ENCODE data around the gene CD7. TPM values are rescaled to one million over a fixed set of nuclear protein-coding genes. Genes with fewer than 3 reads are reported as not detected.
"Not testable (repeated sequence)": the region's sequence is repeated elsewhere in the genome, so short reads cannot be mapped to it uniquely, and the experiment has no call there.

The CD7 gene
- total RNA-seq, 1 donor from 2014 or later: not detected

- Mint-ChIP-seq H3K27ac (ENCODE audit: unreplicated experiment) (no peak overlapping the region), H3K4me3 (ENCODE audit: unreplicated experiment) (no peak overlapping the region), H3K27me3 (ENCODE audit: low read depth) (peaks cover 17% of the 10 kb centered on the region), H3K36me3 (ENCODE audit: low read depth) (no peaks in the 10 kb centered on the region), H3K4me1 (ENCODE audit: low read depth) (peaks cover 2% of the 10 kb centered on the region), H3K9me3 (ENCODE audit: low read depth) (no peaks in the 10 kb centered on the region)
- DNase-seq (ENCODE audit: low spot score): no peak
- TF ChIP-seq CTCF (IDR thresholded peaks at IDR 0.05): no peak
These were observed 31.5 kb upstream of the CD7 start for GRCh38 chr17:82348866-82349265.

GRCh38 chr17:82348434-82348833 lies 31.0 kb upstream of the CD7 start:
- Mint-ChIP-seq H3K9me3 (ENCODE audit: low read depth) (no peaks in the 10 kb centered on the region), H3K36me3 (ENCODE audit: low read depth) (no peaks in the 10 kb centered on the region), H3K4me1 (ENCODE audit: low read depth) (peaks cover 2% of the 10 kb centered on the region), H3K27me3 (ENCODE audit: low read depth) (peaks cover 17% of the 10 kb centered on the region), H3K4me3 (ENCODE audit: unreplicated experiment) (no peak overlapping the region), H3K27ac (ENCODE audit: unreplicated experiment) (no peak overlapping the region)
- no peak for DNase-seq (ENCODE audit: low spot score)
- no peak for TF ChIP-seq CTCF (IDR thresholded peaks at IDR 0.05)

- H3K27me3 Mint-ChIP-seq (ENCODE audit: low read depth): peaks cover 19% of the 10 kb centered on the region
- not testable (repeated sequence) for H3K9me3 Mint-ChIP-seq (ENCODE audit: low read depth)
These were observed 30.6 kb upstream of the CD7 start for GRCh38 chr17:82347994-82348393.

GRCh38 chr17:82346342-82347300 lies 29.2 kb upstream of the CD7 start:
- Mint-ChIP-seq H3K4me3 (ENCODE audit: unreplicated experiment) (no peak overlapping the region), H3K36me3 (ENCODE audit: low read depth) (no peaks in the 10 kb centered on the region), H3K4me1 (ENCODE audit: low read depth) (no peaks in the 10 kb centered on the region), H3K27me3 (ENCODE audit: low read depth) (peaks cover 23% of the 10 kb centered on the region), H3K9me3 (ENCODE audit: low read depth) (no peaks in the 10 kb centered on the region), H3K27ac (ENCODE audit: unreplicated experiment) (no peak overlapping the region)
- no peak for DNase-seq (ENCODE audit: low spot score)
- TF ChIP-seq CTCF (IDR thresholded peaks at IDR 0.05): no peak

More at GRCh38 chr17:82347994-82348393, 30.6 kb upstream of the CD7 start:
- H3K36me3 Mint-ChIP-seq (ENCODE audit: low read depth); H3K4me1 Mint-ChIP-seq (ENCODE audit: low read depth); DNase-seq (ENCODE audit: low spot score); H3K27ac Mint-ChIP-seq (ENCODE audit: unreplicated experiment); H3K4me3 Mint-ChIP-seq (ENCODE audit: unreplicated experiment): not testable (repeated sequence)

- Mint-ChIP-seq H3K4me3 (ENCODE audit: unreplicated experiment) (no peak overlapping the region), H3K27ac (ENCODE audit: unreplicated experiment) (no peak overlapping the region), H3K4me1 (ENCODE audit: low read depth) (no peaks in the 10 kb centered on the region), H3K27me3 (ENCODE audit: low read depth) (peaks cover 23% of the 10 kb centered on the region), H3K36me3 (ENCODE audit: low read depth) (no peaks in the 10 kb centered on the region), H3K9me3 (ENCODE audit: low read depth) (no peaks in the 10 kb centered on the region)
- no peak for DNase-seq (ENCODE audit: low spot score)
- no peak for TF ChIP-seq CTCF (IDR thresholded peaks at IDR 0.05)
These were observed 28.0 kb upstream of the CD7 start for GRCh38 chr17:82345151-82345976.
